ENCODE measurements around the gene ARHGAP42. TPM values are rescaled to one million over a fixed set of nuclear protein-coding genes. Genes with fewer than 3 reads are reported as not detected.

The ARHGAP42 gene
- total and polyA plus RNA-seq, 10 of the 15 experiments (the other 5 are each of a cell fraction or from before 2014, with no cell fraction given) = 1.8 to 6.3 (median 3.2) TPM

DNA sequence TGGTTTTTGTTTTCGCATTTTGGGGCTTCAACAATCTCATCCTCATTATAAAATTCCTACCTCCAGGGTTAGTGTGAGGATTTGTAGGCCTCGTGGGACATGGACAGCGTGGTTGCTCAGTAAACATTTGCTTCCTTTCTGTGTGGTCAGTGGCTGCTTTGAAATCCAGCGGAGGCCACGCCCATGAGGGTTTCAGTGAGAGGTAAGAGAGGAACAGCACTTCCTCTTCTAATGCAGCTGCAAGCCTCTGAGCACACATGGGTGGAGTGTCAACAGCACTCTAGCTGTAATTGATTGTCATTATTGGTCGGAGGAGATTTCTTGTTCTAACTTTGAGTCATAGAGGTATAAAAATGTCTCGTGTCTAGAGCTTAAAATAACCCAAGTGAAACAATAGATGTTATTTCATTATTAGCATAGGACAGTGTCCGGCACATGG is 6.0 kb upstream of the ARHGAP42 start (continued):
- TF ChIP-seq, protein P1, sequence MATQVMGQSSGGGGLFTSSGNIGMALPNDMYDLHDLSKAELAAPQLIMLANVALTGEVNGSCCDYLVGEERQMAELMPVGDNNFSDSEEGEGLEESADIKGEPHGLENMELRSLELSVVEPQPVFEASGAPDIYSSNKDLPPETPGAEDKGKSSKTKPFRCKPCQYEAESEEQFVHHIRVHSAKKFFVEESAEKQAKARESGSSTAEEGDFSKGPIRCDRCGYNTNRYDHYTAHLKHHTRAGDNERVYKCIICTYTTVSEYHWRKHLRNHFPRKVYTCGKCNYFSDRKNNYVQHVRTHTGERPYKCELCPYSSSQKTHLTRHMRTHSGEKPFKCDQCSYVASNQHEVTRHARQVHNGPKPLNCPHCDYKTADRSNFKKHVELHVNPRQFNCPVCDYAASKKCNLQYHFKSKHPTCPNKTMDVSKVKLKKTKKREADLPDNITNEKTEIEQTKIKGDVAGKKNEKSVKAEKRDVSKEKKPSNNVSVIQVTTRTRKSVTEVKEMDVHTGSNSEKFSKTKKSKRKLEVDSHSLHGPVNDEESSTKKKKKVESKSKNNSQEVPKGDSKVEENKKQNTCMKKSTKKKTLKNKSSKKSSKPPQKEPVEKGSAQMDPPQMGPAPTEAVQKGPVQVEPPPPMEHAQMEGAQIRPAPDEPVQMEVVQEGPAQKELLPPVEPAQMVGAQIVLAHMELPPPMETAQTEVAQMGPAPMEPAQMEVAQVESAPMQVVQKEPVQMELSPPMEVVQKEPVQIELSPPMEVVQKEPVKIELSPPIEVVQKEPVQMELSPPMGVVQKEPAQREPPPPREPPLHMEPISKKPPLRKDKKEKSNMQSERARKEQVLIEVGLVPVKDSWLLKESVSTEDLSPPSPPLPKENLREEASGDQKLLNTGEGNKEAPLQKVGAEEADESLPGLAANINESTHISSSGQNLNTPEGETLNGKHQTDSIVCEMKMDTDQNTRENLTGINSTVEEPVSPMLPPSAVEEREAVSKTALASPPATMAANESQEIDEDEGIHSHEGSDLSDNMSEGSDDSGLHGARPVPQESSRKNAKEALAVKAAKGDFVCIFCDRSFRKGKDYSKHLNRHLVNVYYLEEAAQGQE (IDR thresholded peaks at IDR 0.05; ENCODE audit: low read depth, low read length) = 0 out of 2 replicates have a peak, but pooled peaks have one; percentile 6
- TF ChIP-seq, protein P2, sequence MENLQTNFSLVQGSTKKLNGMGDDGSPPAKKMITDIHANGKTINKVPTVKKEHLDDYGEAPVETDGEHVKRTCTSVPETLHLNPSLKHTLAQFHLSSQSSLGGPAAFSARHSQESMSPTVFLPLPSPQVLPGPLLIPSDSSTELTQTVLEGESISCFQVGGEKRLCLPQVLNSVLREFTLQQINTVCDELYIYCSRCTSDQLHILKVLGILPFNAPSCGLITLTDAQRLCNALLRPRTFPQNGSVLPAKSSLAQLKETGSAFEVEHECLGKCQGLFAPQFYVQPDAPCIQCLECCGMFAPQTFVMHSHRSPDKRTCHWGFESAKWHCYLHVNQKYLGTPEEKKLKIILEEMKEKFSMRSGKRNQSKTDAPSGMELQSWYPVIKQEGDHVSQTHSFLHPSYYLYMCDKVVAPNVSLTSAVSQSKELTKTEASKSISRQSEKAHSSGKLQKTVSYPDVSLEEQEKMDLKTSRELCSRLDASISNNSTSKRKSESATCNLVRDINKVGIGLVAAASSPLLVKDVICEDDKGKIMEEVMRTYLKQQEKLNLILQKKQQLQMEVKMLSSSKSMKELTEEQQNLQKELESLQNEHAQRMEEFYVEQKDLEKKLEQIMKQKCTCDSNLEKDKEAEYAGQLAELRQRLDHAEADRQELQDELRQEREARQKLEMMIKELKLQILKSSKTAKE (IDR thresholded peaks at IDR 0.05; ENCODE audit: low read depth, poor library complexity, severe bottlenecking) = peak; percentile 97
- TF ChIP-seq CBFB (IDR thresholded peaks at IDR 0.05; ENCODE audit: low read depth) (peak; percentile 60; the same call in 1 of the 2 replicates), EP300 (IDR thresholded peaks at IDR 0.05; ENCODE audit: borderline replicate concordance in 1 of 2, control insufficient read depth in 1 of 2, low read depth in 2 of 2, low read length in 2 of 2) (peak; percentile 95 to 98), SP1 (IDR thresholded peaks at IDR 0.05; ENCODE audit: low read depth, low read length) (peak; percentile 58), STAT3 (IDR thresholded peaks at IDR 0.05; ENCODE audit: low read depth, low read length) (peak; percentile 68; the same call in 1 of the 2 replicates), CREB1 (IDR thresholded peaks at IDR 0.05; ENCODE audit: low read depth) (peak; percentile 71; the same call in 1 of the 2 replicates), EGR1 (IDR thresholded peaks at IDR 0.05; ENCODE audit: borderline replicate concordance in 1 of 2, low read depth in 2 of 2, low read length in 2 of 2) (0 out of 3 replicates have a peak, but pooled peaks of 1 of the 2 experiments have one; percentile 21), ZNF24 (IDR thresholded peaks at IDR 0.05) (0 out of 2 replicates have a peak, but pooled peaks have one; percentile 6), IKZF2 (IDR thresholded peaks at IDR 0.05) (peak; percentile 97 to 98)
- TF ChIP-seq, protein P3, sequence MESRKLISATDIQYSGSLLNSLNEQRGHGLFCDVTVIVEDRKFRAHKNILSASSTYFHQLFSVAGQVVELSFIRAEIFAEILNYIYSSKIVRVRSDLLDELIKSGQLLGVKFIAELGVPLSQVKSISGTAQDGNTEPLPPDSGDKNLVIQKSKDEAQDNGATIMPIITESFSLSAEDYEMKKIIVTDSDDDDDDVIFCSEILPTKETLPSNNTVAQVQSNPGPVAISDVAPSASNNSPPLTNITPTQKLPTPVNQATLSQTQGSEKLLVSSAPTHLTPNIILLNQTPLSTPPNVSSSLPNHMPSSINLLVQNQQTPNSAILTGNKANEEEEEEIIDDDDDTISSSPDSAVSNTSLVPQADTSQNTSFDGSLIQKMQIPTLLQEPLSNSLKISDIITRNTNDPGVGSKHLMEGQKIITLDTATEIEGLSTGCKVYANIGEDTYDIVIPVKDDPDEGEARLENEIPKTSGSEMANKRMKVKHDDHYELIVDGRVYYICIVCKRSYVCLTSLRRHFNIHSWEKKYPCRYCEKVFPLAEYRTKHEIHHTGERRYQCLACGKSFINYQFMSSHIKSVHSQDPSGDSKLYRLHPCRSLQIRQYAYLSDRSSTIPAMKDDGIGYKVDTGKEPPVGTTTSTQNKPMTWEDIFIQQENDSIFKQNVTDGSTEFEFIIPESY (IDR thresholded peaks at IDR 0.05) = no peak
- TF ChIP-seq, protein P4, sequence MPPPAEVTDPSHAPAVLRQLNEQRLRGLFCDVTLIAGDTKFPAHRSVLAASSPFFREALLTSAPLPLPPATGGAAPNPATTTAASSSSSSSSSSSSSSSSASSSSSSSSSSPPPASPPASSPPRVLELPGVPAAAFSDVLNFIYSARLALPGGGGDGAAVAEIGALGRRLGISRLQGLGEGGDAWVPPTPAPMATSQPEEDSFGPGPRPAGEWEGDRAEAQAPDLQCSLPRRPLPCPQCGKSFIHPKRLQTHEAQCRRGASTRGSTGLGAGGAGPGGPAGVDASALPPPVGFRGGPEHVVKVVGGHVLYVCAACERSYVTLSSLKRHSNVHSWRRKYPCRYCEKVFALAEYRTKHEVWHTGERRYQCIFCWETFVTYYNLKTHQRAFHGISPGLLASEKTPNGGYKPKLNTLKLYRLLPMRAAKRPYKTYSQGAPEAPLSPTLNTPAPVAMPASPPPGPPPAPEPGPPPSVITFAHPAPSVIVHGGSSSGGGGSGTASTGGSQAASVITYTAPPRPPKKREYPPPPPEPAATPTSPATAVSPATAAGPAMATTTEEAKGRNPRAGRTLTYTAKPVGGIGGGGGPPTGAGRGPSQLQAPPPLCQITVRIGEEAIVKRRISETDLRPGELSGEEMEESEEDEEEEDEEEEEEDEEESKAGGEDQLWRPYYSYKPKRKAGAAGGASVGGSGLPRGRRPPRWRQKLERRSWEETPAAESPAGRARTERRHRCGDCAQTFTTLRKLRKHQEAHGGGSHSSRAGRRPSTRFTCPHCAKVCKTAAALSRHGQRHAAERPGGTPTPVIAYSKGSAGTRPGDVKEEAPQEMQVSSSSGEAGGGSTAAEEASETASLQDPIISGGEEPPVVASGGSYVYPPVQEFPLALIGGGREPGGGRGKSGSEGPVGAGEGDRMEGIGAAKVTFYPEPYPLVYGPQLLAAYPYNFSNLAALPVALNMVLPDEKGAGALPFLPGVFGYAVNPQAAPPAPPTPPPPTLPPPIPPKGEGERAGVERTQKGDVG (CRISPR knock-in tag; IDR thresholded peaks at IDR 0.05) = no peak
- TF ChIP-seq, protein P5, sequence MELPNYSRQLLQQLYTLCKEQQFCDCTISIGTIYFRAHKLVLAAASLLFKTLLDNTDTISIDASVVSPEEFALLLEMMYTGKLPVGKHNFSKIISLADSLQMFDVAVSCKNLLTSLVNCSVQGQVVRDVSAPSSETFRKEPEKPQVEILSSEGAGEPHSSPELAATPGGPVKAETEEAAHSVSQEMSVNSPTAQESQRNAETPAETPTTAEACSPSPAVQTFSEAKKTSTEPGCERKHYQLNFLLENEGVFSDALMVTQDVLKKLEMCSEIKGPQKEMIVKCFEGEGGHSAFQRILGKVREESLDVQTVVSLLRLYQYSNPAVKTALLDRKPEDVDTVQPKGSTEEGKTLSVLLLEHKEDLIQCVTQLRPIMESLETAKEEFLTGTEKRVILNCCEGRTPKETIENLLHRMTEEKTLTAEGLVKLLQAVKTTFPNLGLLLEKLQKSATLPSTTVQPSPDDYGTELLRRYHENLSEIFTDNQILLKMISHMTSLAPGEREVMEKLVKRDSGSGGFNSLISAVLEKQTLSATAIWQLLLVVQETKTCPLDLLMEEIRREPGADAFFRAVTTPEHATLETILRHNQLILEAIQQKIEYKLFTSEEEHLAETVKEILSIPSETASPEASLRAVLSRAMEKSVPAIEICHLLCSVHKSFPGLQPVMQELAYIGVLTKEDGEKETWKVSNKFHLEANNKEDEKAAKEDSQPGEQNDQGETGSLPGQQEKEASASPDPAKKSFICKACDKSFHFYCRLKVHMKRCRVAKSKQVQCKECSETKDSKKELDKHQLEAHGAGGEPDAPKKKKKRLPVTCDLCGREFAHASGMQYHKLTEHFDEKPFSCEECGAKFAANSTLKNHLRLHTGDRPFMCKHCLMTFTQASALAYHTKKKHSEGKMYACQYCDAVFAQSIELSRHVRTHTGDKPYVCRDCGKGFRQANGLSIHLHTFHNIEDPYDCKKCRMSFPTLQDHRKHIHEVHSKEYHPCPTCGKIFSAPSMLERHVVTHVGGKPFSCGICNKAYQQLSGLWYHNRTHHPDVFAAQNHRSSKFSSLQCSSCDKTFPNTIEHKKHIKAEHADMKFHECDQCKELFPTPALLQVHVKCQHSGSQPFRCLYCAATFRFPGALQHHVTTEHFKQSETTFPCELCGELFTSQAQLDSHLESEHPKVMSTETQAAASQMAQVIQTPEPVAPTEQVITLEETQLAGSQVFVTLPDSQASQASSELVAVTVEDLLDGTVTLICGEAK (IDR thresholded peaks at IDR 0.05; ENCODE audit: borderline replicate concordance) = peak; percentile 35; the same call in 1 of the 2 replicates

All from GM12878 (cell line).